ENCODE data around the gene EGFL7.
"Not testable (repeated sequence)": the region's sequence is repeated elsewhere in the genome, so short reads cannot be mapped to it uniquely, and the experiment has no call there.

EGFL7 gene

GRCh38 chr9:136690104-136690805 is 27.5 kb downstream of the EGFL7 start:
- DNase-seq, result no peak

GRCh38 chr9:136690806-136691261 is 28.1 kb downstream of the EGFL7 start:
- peak; percentile 54 for DNase-seq

DNA sequence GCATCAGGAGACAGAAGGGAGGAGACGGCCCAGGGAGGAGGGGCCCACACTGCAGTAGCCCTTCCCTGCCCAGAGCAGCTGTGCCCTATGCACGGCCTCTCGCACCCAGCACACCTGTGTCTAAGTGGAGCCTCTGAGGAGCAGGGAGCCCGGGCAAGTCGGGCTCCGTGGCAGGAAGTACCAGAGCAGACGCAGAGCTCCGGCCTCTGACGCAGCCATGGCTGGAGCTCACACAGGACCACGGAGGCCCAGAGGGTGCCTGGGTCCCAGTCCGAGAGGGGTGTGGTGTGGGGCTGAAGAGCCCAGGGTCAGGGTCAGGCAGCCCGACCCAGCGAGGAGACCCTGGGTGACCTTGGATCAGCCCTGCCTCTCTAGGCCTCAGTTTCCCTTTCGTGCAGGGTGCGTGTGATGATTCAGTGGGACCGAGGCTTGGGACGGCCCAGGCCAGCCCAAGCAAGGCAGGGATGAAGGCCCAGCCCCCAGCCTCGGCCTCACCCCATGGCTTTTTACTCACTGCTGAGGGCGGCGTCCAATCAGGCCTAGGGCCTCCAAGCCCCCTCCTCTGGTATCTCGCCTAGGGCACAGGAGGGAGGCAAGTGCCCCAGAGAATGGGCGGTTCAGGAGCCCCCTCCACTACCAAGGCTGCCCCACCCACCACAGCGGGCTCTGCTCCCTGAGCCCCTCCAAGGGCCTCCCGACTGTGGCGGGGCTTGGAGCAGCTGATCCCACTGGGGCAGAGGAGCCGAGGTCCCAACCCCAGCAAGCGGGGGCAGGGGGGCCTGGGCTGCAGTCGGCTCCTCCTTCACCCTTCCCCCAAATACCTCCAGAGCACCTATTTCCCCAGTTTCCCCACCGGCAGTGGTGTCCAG is 28.8 kb downstream of the EGFL7 start:
- peak; percentile 70 for DNase-seq

GRCh38 chr9:136692185-136693134 is 29.7 kb downstream of the EGFL7 start:
- no peak for DNase-seq

GRCh38 chr9:136693135-136693489 is 30.4 kb downstream of the EGFL7 start:
- no peak for DNase-seq

DNA sequence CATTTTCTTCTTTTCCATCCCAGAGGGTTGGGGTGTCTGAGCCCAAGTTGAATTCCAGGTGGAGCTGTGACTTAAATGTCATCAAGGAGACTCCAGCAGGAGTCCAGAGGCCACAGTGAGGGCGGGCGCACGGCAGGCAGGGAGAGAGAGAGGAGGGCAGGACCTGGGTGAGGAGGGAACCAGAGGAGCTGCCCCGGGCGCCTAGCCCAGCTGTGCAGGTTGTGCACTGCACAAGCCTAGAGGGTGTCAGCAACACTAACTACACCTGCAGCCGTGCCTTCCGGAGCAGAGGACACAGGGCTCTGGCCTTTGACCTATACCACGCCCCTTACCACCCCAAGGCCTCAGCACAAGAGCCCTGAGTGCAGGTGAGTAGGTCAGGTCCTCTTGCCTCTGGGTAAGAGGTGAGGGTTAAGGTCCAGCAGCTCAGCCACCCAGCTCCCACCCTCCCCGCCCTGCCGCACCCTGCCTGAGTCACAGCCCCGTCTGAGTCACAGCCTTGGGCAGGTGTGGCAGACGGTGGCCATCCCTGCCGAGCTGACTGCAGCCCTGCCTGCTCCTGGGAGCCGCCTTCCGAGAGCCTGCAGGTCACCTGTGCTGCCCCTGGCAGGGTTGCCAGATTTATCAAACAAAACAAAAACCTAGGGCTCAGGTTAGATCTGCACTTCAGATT is 30.9 kb downstream of the EGFL7 start:
- peak; percentile 39 for DNase-seq

GRCh38 chr9:136694163-136694871 is 31.6 kb downstream of the EGFL7 start:
- no peak for DNase-seq

GRCh38 chr9:136694872-136695247 is 32.1 kb downstream of the EGFL7 start:
- DNase-seq, result no peak

GRCh38 chr9:136695435-136695895 is 32.7 kb downstream of the EGFL7 start:
- DNase-seq, result peak; percentile 94

DNA sequence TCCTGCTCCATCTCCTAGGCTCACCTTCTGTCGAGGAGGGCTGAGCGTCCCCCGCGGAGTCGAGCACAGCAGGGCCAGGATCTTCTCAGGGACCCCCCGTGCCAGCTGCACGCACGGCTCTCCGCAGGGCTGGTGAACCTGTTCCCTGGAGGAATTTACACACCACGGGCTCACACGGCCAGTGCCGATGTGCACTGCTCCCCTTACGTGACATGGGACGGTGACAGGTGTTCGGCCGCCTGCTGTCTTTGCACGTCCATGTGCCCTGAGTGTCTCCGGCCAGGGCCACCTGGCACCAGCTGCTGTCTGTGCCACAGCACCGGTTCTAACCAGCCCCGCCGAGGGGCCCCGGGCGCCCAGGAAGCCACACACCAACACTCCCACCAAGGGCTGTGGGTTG is 33.2 kb downstream of the EGFL7 start:
- DNase-seq, result peak; percentile 67

DNA sequence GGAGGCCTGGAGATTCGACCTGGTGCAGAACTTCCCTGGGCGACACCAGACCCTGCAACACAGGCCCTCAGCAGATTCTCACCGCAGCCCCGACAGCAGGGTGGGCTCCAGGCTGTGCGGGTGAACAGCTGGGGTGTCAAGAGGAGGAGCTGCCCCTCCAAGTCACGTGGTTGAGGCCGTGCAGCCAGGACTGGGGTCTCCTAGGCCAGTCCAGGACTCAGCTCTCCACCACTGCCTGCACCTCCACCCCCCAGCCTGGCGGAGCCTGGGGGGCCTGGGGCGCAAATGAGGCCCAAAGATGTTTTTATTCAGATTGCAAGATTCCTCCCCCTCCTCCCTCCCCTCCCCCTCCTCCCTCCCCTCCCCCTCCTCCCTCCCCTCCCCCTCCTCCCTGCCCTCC is 33.8 kb downstream of the EGFL7 start:
- no peak for DNase-seq

DNA sequence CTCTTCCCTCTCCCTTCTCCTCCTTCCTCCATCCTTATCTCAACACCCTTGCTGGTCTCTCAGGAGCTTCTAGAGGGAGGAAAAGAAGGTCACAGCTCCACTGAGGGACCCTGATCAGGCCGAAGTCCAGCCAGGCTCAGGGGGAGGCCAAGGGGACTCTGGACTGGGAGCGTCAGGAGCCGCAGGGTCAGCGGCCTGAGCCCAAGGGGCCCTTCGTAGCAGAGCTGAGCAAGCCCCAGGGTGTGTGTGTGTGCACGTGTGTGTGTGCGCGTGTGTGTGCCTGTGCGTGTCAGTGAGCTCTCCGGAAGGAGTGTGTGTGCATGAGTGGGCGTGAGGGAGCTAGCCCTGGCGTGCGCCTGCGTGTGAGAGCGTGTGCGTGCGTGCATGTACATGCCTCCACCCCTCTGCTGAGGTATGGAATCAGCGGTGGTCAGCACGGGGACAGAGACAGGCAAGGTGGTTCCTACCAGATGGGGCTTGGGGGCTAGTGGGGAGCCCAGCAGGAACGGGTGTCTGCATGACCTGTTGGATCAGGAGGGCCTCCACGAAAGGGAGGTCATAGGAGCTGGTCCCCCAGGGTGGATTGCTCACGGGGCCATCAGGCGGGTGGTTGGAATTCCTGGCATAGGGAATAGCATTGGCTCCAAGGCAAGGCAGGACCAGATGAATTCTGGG is 34.6 kb downstream of the EGFL7 start:
- no peak for DNase-seq

DNA sequence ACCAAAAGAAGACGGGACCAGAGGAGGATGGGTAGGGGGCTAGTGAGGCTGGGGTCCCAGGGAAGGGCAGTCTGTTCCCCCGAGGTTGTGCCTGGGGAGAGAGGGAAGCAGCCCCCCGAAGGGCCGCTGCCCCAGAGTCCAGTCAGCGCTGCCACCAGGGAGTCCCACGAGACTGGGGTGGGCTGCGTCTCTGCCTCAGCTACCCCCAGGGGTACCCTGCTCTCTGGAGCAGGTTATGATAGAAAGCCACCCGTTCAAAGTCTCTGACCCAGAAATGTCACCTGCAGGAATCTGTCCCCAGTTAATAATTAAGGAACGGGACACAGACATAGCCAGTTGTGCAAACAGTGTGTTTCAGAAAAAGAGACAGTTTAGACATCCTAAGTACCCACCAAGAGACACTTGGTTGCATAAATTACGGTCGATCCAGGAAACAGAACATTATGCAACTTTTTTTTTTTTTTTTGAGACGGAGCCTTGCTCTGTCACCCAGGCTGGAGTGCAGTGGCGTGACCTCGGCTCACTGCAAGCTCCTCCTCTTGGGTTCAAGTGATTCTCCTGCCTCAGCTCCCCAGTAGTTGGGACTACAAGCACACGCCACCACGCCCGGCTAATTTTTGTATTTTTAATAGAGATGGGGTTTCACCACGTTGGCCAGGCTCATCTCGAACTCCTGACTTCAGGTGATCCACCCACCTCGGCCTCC is 35.3 kb downstream of the EGFL7 start:
- DNase-seq, result no peak

DNA sequence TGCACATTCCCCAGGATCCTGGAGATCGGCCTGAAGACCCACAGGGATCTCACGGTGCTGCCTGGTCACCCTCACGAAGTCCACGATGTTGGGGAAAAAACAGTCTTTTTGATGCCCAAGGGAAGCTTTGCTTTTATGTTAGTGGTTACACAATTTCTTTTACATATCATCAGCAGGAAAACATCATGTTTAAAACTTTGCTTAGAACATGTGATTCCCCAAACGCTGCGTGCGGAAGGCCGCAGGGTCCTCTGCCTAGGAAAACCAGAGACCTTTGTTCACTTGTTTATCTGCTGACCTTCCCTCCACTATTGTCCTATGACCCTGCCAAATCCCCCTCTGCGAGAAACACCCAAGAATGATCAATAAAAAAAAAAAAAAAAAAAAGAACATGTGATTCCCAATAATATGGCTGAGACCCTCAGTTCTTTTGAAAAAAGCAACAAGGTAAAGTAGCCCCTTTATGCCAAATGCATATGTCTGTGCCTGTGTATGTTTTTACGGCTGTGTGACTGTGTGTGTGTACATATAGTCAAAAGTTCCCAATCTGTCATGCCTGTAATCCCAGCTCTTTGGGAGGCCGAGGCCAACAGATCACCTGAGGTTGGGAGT is 36.0 kb downstream of the EGFL7 start:
- DNase-seq, result no peak

DNA sequence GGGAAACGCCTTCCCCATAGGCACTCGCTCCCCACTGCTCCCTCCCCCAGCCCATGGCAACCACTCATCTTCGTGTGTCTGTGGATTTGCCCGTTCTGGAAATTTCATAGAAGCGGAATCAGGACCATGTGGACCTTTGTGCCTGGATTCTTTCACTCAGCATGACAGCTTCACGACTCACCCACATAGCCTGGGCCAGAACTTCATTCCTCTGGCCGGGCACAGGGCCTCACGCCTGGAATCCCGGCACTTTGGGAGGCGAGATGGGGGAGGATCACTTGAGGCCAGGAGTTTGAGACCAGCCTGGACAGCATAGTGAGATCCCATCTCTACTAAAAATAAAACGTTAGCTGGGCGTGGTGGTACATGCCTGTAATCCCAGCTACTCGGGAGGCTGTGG is 37.6 kb downstream of the EGFL7 start:
- no peak for DNase-seq

GRCh38 chr9:136700959-136701667 is 38.4 kb downstream of the EGFL7 start:
- DNase-seq, result no peak

GRCh38 chr9:136701668-136702053 is 38.9 kb downstream of the EGFL7 start:
- DNase-seq, result no peak

DNA sequence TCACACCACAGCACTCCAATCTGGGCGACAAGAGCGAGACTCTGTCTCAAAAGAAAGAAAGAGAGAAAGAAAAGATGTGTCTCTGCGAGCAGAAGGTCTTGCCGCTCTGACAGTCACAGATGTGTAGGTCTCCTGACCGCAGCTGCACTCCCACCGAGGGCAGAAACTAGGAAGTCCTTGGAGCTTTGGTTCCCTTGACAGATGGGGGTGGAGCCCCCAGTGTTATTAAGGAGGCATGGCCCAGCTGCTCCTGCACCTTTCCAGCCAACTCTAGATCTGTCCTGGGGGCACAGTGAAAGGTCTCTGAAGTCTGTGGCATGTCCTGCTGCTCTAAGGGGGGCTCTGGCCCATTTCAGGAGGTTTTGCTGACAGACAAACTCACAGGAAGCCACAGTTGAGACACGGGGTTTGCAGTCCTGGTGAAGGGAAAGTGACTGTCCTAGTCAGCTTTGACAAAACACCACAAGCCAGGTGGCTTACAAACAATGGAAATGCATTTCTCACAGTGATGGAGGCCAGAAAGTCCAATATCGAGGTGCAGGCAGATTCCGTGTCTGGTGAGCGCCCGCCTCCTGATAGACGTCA is 40.7 kb downstream of the EGFL7 start:
- no peak for DNase-seq

DNA sequence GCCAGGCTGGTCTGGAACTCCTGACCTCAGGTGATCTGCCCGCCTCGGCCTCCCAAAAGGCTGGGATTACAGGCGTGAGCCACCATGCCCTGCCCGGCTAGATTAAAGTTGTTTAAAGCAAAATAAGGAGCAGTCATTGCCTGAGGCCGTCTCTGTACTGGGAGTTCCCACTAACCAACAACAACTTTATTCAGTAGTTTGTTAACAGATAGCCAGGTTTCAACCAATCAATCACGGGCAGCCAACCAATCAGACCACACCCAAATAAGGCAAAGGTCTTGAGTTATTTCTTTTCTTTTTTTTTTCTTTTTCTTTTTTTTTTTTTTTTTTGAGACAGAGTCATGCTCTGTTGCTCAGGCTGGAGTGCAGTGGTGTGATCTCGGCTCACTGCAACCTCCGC is 42.0 kb downstream of the EGFL7 start:
- DNase-seq, result not testable (repeated sequence)

Measured in DMS153 (cell line).